Cerebellar nuclear complex (tissue), 1 donor: Measurements from ENCODE around the gene RHBDL3.
A peak's percentile ranks its signal among the peaks of the same experiment; 100 is the strongest.
"Not testable (repeated sequence)": the region's sequence is repeated elsewhere in the genome, so short reads cannot be mapped to it uniquely, and the experiment has no call there.

Source experiments
- DNase-seq, 2 experiments: peaks; one replicate each; lab custom pipeline; 2025; lab: John Stamatoyannopoulos, UW

The RHBDL3 gene

GRCh38 chr17:32289471-32290070 lies 23.9 kb downstream of the RHBDL3 start:
- DNase-seq, result no peak

GRCh38 chr17:32292094-32292493 lies 26.5 kb downstream of the RHBDL3 start:
- DNase-seq, result no peak

- no peak for DNase-seq
Observed at GRCh38 chr17:32297424-32297823, 31.8 kb downstream of the RHBDL3 start.

GRCh38 chr17:32297860-32298259 lies 32.2 kb downstream of the RHBDL3 start:
- no peak for DNase-seq

- peak; percentile 26 to 77 for DNase-seq
Observed at GRCh38 chr17:32298298-32298697, 32.7 kb downstream of the RHBDL3 start.

- DNase-seq, result peak in 1 of 2 experiments; percentile 13
Observed at GRCh38 chr17:32298721-32299579, 33.3 kb downstream of the RHBDL3 start.

GRCh38 chr17:32299580-32300164 lies 34.0 kb downstream of the RHBDL3 start:
- no peak for DNase-seq

GRCh38 chr17:32302037-32302436 lies 36.4 kb downstream of the RHBDL3 start:
- no peak for DNase-seq

GRCh38 chr17:32302860-32303649 lies 37.4 kb downstream of the RHBDL3 start:
- DNase-seq, result no peak

- no peak for DNase-seq
Observed at GRCh38 chr17:32303781-32304288, 38.2 kb downstream of the RHBDL3 start.

GRCh38 chr17:32305049-32305448 lies 39.4 kb downstream of the RHBDL3 start:
- DNase-seq, result no peak

GRCh38 chr17:32307658-32308057 lies 42.0 kb downstream of the RHBDL3 start:
- DNase-seq, result no peak

- peak in 1 of 2 experiments; percentile 19 for DNase-seq
Observed at GRCh38 chr17:32311028-32311536, 45.5 kb downstream of the RHBDL3 start.

GRCh38 chr17:32314636-32315035 lies 49.0 kb downstream of the RHBDL3 start:
- peak in 1 of 2 experiments; percentile 8 for DNase-seq

GRCh38 chr17:32315171-32315570 lies 49.5 kb downstream of the RHBDL3 start:
- DNase-seq, result no peak

GRCh38 chr17:32316653-32317052 lies 51.0 kb downstream of the RHBDL3 start:
- DNase-seq, result not testable (repeated sequence)

GRCh38 chr17:32317353-32317752 lies 51.7 kb downstream of the RHBDL3 start:
- no peak for DNase-seq

- no peak for DNase-seq
Observed at GRCh38 chr17:32318071-32318470, 52.4 kb downstream of the RHBDL3 start.

- peak in 1 of 2 experiments; percentile 6 for DNase-seq
Observed at GRCh38 chr17:32319548-32319905, 53.9 kb downstream of the RHBDL3 start.

GRCh38 chr17:32320080-32320479 lies 54.4 kb downstream of the RHBDL3 start:
- not testable (repeated sequence) for DNase-seq

- DNase-seq, result no peak
Observed at GRCh38 chr17:32320847-32321246, 55.2 kb downstream of the RHBDL3 start.

GRCh38 chr17:32323046-32323445 lies 57.4 kb downstream of the RHBDL3 start:
- no peak for DNase-seq
